Measurements from ENCODE around the gene APBB1IP.
A peak's percentile ranks its signal among the peaks of the same experiment; 100 is the strongest.
"Not testable (repeated sequence)": the region's sequence is repeated elsewhere in the genome, so short reads cannot be mapped to it uniquely, and the experiment has no call there.

The APBB1IP gene

GRCh38 chr10:26464632-26465280 is 26.6 kb downstream of the APBB1IP start:
- ChIA-PET CTCF (no interaction called here), POLR2A (no interaction called here)
- TF ChIP-seq FOXM1 (IDR thresholded peaks at IDR 0.05; ENCODE audit: borderline replicate concordance) = no peak
- DNase-seq (ENCODE audit: extremely low spot score) = no peak

GRCh38 chr10:26466531-26466930 is 28.4 kb downstream of the APBB1IP start:
- POLR2A ChIA-PET; CTCF ChIA-PET; DNase-seq (ENCODE audit: extremely low spot score): not testable (repeated sequence)

- TF ChIP-seq ELF4 (IDR thresholded peaks at IDR 0.05) = no peak
- TF ChIP-seq HDGF (IDR thresholded peaks at IDR 0.05; ENCODE audit: borderline replicate concordance) = no peak
- TF ChIP-seq PKNOX1 (IDR thresholded peaks at IDR 0.05) = no peak
- TF ChIP-seq SUZ12 (IDR thresholded peaks at IDR 0.05) = no peak
- TF ChIP-seq NFRKB (IDR thresholded peaks at IDR 0.05) = no peak
- no peak for TF ChIP-seq SP1 (IDR thresholded peaks at IDR 0.05)
- no peak for TF ChIP-seq ARNT (IDR thresholded peaks at IDR 0.05)
- TF ChIP-seq FOXA1 (IDR thresholded peaks at IDR 0.05) = no peak
- TF ChIP-seq ZNF384 (IDR thresholded peaks at IDR 0.05) = no peak
- no peak for TF ChIP-seq LEF1 (IDR thresholded peaks at IDR 0.05; ENCODE audit: borderline replicate concordance)
- TF ChIP-seq L3MBTL2 (conservative IDR thresholded peaks at IDR 0.05) = no peak
- TF ChIP-seq CTBP1 (IDR thresholded peaks at IDR 0.05; ENCODE audit: borderline replicate concordance) = no peak
- TF ChIP-seq FOXK2 (IDR thresholded peaks at IDR 0.05) = no peak
- DNase-seq (ENCODE audit: extremely low spot score) = no peak
- CTCF ChIA-PET = no interaction called here
- POLR2A ChIA-PET = no interaction called here
Observed at GRCh38 chr10:26467639-26468038, 29.5 kb downstream of the APBB1IP start.

GRCh38 chr10:26468291-26468690 is 30.1 kb downstream of the APBB1IP start:
- ChIA-PET POLR2A (no interaction called here), CTCF (no interaction called here)
- DNase-seq (ENCODE audit: extremely low spot score) = no peak
- peak; percentile 72 for TF ChIP-seq ELF4 (IDR thresholded peaks at IDR 0.05)
- no peak for TF ChIP-seq ARNT (IDR thresholded peaks at IDR 0.05)

- TF ChIP-seq LEF1 (IDR thresholded peaks at IDR 0.05; ENCODE audit: borderline replicate concordance) (no peak), SP1 (IDR thresholded peaks at IDR 0.05) (no peak), ARNT (IDR thresholded peaks at IDR 0.05) (no peak), L3MBTL2 (conservative IDR thresholded peaks at IDR 0.05) (no peak), FOXK2 (IDR thresholded peaks at IDR 0.05) (no peak), HDGF (IDR thresholded peaks at IDR 0.05; ENCODE audit: borderline replicate concordance) (no peak), ELF4 (IDR thresholded peaks at IDR 0.05) (no peak), FOXM1 (IDR thresholded peaks at IDR 0.05; ENCODE audit: borderline replicate concordance) (no peak)
- CTCF ChIA-PET = no interaction called here
- no peak for DNase-seq (ENCODE audit: extremely low spot score)
- POLR2A ChIA-PET = no interaction called here
Observed at GRCh38 chr10:26468700-26469099, 30.6 kb downstream of the APBB1IP start.

GRCh38 chr10:26472492-26472778 is 34.3 kb downstream of the APBB1IP start:
- DNase-seq (ENCODE audit: extremely low spot score) = no peak
- ChIA-PET CTCF (no interaction called here), POLR2A (no interaction called here)
- TF ChIP-seq FOXA1 (IDR thresholded peaks at IDR 0.05) (no peak), NFRKB (IDR thresholded peaks at IDR 0.05) (no peak), SP1 (IDR thresholded peaks at IDR 0.05) (no peak), TARDBP (IDR thresholded peaks at IDR 0.05) (no peak)

GRCh38 chr10:26474026-26474425 is 35.9 kb downstream of the APBB1IP start:
- no peak for DNase-seq (ENCODE audit: extremely low spot score)
- TF ChIP-seq TARDBP (IDR thresholded peaks at IDR 0.05) = no peak
- no peak for TF ChIP-seq LEF1 (IDR thresholded peaks at IDR 0.05; ENCODE audit: borderline replicate concordance)
- TF ChIP-seq HDGF (IDR thresholded peaks at IDR 0.05; ENCODE audit: borderline replicate concordance) = no peak
- TF ChIP-seq ELF4 (IDR thresholded peaks at IDR 0.05) = no peak
- ChIA-PET POLR2A (no interaction called here), CTCF (no interaction called here)

GRCh38 chr10:26474845-26475244 is 36.7 kb downstream of the APBB1IP start:
- DNase-seq (ENCODE audit: extremely low spot score); POLR2A ChIA-PET: not testable (repeated sequence)
- CTCF ChIA-PET = interaction anchor here (0.8 kb wide), 1 partner anchor 166 kb away, joined by 3 read pairs; no protein-coding TSS in a partner anchor

- TF ChIP-seq HDGF (IDR thresholded peaks at IDR 0.05; ENCODE audit: borderline replicate concordance) (no peak), ELF4 (IDR thresholded peaks at IDR 0.05) (no peak), FOXK2 (IDR thresholded peaks at IDR 0.05) (no peak), SP1 (IDR thresholded peaks at IDR 0.05) (no peak), L3MBTL2 (conservative IDR thresholded peaks at IDR 0.05) (no peak), NFRKB (IDR thresholded peaks at IDR 0.05) (no peak), CTBP1 (IDR thresholded peaks at IDR 0.05; ENCODE audit: borderline replicate concordance) (no peak), SUZ12 (IDR thresholded peaks at IDR 0.05) (no peak), BHLHE40 (IDR thresholded peaks at IDR 0.05; ENCODE audit: borderline replicate concordance) (no peak), ZNF384 (IDR thresholded peaks at IDR 0.05) (no peak), PKNOX1 (IDR thresholded peaks at IDR 0.05) (no peak), FOXA1 (IDR thresholded peaks at IDR 0.05) (no peak), TARDBP (IDR thresholded peaks at IDR 0.05) (no peak), FOXM1 (IDR thresholded peaks at IDR 0.05; ENCODE audit: borderline replicate concordance) (no peak), ARNT (IDR thresholded peaks at IDR 0.05) (no peak)
- ChIA-PET POLR2A (no interaction called here), CTCF (interaction anchor here (0.8 kb wide), 1 partner anchor 167 kb away, joined by 3 read pairs; no protein-coding TSS in a partner anchor)
- no peak for DNase-seq (ENCODE audit: extremely low spot score)
Observed at GRCh38 chr10:26475386-26475785, 37.2 kb downstream of the APBB1IP start.
